Cardiac muscle cell (in vitro differentiated cells and primary cell): ENCODE data around the gene TGFB2. TPM values are rescaled to one million over a fixed set of nuclear protein-coding genes. Genes with fewer than 3 reads are reported as not detected.

Source experiments
- DNase-seq, 2 donors: peaks; one replicate each; pipeline versions ENCODE4 v3.0.0 to v3.0.0-alpha.2; 2010 to 2017; ENCODE audit warnings: low read depth in 1 of 2, low spot score in 1 of 2
- H3K27ac ChIP-seq: fragments of 200-600 bp; sonication (generic); 2 replicates; pipeline ENCODE4 v1.5.1; 2016
- H3K27me3 ChIP-seq: fragments of 200-600 bp; sonication (generic); 2 replicates; pipeline ENCODE4 v1.6.0; 2016; ENCODE audit warnings: control low read depth
- H3K36me3 ChIP-seq: fragments of 200-600 bp; sonication (generic); 2 replicates; pipeline ENCODE4 v1.5.1; 2016; ENCODE audit warnings: control low read depth
- H3K4me1 ChIP-seq: fragments of 200-600 bp; sonication (generic); 2 replicates; pipeline ENCODE4 v1.8.1; 2017; ENCODE audit warnings: low read depth, mild to moderate bottlenecking, mixed run types
- H3K4me3 ChIP-seq: fragments of 200-600 bp; sonication (generic); 2 replicates; pipeline ENCODE4 v1.5.1; 2016; ENCODE audit warnings: mild to moderate bottlenecking
- H3K9me3 ChIP-seq: fragments of 200-600 bp; sonication (generic); 2 replicates; pipeline ENCODE4 v1.5.1; 2017; ENCODE audit warnings: low read depth, mild to moderate bottlenecking, control low read depth
- polyA plus RNA-seq: library from polyadenylated mRNA; unstranded; fragments of >200 nt; fragmentation: Nextera tagmentation; extraction: Ambion mirVana; gene quantifications from 2 replicates; pipeline ENCODE4 v1.2.1, GENCODE V29; 2016
- total RNA-seq: library from RNA; depleted of rRNA; stranded (reverse); fragments of >200 nt; gene quantifications from 2 replicates; pipeline ENCODE4 v1.2.3, GENCODE V29; 2016
- TF ChIP-seq, protein P1 (sequence below): IDR thresholded peaks from 2 replicates; pipeline ENCODE4 v1.5.1; 2012; ENCODE audit warnings: low read depth, mild to moderate bottlenecking, low read length

Gene TGFB2
- total and polyA plus RNA-seq, 2 experiments from 2014 or later, result 132 to 171 TPM

DNA sequence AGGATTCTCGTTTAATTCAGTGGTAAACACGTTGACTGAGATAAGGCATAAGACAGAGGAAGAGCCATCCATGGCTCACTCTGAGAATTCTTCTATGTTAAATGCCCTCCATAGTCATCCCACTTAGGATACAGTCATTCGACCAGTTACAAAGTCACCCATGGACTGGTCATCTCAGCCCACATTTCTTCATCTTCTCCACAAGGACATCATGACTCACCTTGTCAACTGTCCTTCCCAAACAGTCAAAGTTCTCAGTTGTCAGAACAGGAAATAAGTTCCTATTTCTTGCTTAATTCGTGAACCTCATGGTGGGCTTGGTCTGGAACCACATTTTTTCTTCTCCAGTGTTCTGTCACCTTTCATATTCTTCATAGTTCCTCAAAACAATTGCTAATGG lies 133.2 kb downstream of the TGFB2 start:
- Histone ChIP-seq H3K27ac (no peak overlapping the region), H3K4me1 (peaks cover 22% of the 10 kb centered on the region), H3K9me3 (no peaks in the 10 kb centered on the region), H3K36me3 (no peaks in the 10 kb centered on the region), H3K27me3 (no peaks in the 10 kb centered on the region), H3K4me3 (no peak overlapping the region)
- TF ChIP-seq, protein P1, sequence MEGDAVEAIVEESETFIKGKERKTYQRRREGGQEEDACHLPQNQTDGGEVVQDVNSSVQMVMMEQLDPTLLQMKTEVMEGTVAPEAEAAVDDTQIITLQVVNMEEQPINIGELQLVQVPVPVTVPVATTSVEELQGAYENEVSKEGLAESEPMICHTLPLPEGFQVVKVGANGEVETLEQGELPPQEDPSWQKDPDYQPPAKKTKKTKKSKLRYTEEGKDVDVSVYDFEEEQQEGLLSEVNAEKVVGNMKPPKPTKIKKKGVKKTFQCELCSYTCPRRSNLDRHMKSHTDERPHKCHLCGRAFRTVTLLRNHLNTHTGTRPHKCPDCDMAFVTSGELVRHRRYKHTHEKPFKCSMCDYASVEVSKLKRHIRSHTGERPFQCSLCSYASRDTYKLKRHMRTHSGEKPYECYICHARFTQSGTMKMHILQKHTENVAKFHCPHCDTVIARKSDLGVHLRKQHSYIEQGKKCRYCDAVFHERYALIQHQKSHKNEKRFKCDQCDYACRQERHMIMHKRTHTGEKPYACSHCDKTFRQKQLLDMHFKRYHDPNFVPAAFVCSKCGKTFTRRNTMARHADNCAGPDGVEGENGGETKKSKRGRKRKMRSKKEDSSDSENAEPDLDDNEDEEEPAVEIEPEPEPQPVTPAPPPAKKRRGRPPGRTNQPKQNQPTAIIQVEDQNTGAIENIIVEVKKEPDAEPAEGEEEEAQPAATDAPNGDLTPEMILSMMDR, result no peak
- DNase-seq, result no peak

DNA sequence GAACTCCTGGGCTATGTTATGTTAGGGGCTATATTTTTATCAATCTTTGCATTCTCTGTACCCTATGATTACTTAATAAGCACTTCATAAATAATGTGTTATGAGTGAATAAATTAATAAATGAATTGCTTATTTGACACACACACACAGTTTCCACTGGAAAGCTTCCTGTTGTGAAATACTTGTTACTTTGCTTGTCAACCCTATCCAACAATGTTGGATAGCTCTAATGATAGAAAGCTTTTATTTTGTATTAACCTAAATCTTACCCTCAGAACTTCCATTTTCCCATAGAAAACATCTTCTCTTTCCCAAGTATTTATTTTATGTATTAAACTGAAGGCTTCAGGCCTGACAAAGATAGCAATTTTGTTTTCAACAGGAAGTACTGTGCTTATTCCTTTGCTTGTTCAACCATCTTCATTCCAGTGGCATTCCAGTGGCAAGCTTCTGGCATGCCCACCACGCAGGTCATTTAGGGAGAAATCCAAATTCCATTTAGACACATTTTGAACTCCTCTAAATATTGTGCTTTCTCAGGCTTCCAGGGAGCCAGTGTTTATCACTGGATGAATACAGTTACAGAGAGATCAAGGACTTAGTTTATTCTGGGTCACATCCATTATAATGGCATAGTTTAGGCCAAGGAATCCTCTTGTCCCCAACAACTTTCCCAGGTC lies 134.4 kb downstream of the TGFB2 start:
- peak overlapping the region; percentile 1 for H3K27ac ChIP-seq

DNA sequence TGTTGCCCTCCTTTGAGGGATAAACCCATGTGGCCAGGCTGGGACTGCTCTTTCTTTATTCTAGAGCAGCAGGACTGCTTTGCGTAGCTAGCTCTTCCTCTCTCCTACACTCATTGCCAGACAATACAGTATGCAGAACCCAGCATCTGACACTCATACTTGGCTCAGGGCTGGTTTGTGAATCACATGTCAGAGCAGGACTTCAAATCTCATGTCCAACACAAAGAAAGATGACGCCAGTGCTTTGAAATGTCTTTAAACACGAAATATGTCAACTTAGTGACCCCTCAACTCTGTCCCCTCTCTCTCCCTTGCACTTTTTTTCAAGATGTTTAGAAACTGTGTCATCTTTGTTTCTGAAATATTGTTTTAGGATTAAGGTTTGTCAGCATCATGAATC lies 135.0 kb downstream of the TGFB2 start:
- Histone ChIP-seq H3K4me1 (peaks cover 18% of the 10 kb centered on the region), H3K27me3 (no peaks in the 10 kb centered on the region), H3K36me3 (no peaks in the 10 kb centered on the region), H3K4me3 (no peak overlapping the region), H3K9me3 (no peaks in the 10 kb centered on the region), H3K27ac (peak overlapping the region; percentile 1)
- TF ChIP-seq, protein P1, result no peak
- DNase-seq, result peak in 1 of 2 donors; percentile 80

More for the DNA sequence above, 134.4 kb downstream of the TGFB2 start:
- Histone ChIP-seq H3K4me3 (no peak overlapping the region), H3K9me3 (no peaks in the 10 kb centered on the region), H3K27me3 (no peaks in the 10 kb centered on the region), H3K36me3 (no peaks in the 10 kb centered on the region), H3K4me1 (peaks cover 22% of the 10 kb centered on the region)
- TF ChIP-seq, protein P1, result no peak
- peak in 1 of 2 donors; percentile 83 for DNase-seq

DNA sequence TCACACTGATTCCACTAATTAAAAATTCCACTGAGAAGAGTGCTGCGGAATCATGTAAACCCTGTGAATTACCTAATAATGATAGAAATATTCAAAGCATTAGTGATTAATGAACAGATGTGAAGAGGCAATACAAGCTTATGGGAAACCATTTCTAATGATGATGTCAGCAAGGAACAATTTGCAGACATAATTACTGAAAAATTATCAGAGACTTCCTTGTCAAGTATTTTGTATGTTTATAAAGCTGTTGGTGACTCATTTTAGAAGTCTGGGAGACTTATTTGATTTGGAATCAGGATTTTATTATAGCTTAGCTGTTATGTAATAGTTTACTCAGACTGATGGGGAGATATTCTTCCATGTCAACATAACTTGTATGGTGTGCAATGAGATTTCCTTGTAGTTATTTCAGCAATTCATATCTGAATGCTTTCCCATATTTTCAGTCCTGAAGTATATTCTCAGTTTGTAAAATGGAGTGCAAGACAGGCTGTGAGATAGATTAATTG lies 135.5 kb downstream of the TGFB2 start:
- Histone ChIP-seq H3K9me3 (no peaks in the 10 kb centered on the region), H3K27ac (no peak overlapping the region), H3K27me3 (no peaks in the 10 kb centered on the region), H3K4me3 (no peak overlapping the region), H3K4me1 (peaks cover 13% of the 10 kb centered on the region), H3K36me3 (no peaks in the 10 kb centered on the region)
- TF ChIP-seq, protein P1, result no peak
- peak in 1 of 2 donors; percentile 56 for DNase-seq

DNA sequence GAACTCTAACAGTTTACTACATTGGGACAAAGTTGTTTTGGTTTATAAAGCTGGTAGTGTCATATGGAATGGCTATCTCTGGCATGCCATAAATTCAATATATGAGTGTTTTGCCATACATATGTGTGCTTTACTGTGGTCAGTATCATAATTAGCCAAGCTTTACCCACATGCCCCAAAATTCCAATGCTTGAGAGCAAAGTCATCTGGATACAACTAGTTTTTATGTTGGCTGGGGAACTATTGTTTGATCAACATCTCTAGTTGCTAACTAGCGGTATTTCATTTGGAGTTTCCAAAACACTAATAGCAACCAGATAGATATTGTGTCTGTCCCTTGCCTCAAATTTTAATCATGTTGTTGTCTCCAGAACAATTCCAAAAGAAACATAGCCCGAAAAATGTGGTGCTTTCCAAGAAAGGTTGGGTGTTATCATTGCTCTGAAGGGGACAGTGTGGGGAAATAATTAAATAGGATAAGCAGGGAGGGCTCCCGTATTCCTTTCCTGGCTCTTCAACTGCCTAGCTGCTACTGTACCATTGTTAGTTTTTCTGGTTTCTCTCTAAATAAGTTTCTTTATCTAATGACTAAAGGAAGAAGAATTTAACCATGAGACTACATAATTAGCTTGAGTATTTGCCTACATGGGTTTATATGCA lies 136.1 kb downstream of the TGFB2 start:
- H3K27ac ChIP-seq, result no peak overlapping the region
- DNase-seq, result peak in 1 of 2 donors; percentile 47
- no peaks in the 10 kb centered on the region for H3K9me3 ChIP-seq
- H3K36me3 ChIP-seq, result no peaks in the 10 kb centered on the region
- no peaks in the 10 kb centered on the region for H3K27me3 ChIP-seq
- peaks cover 8% of the 10 kb centered on the region for H3K4me1 ChIP-seq
- H3K4me3 ChIP-seq, result no peak overlapping the region
- TF ChIP-seq, protein P1, result no peak
